ENCODE measurements around the gene STARD5. TPM values are rescaled to one million over a fixed set of nuclear protein-coding genes. Genes with fewer than 3 reads are reported as not detected.

Gene STARD5
- total and polyA plus RNA-seq, 2 donors (not counting 1 experiment from before 2014, with no cell fraction given), result 15.7 to 19.9 TPM

DNA sequence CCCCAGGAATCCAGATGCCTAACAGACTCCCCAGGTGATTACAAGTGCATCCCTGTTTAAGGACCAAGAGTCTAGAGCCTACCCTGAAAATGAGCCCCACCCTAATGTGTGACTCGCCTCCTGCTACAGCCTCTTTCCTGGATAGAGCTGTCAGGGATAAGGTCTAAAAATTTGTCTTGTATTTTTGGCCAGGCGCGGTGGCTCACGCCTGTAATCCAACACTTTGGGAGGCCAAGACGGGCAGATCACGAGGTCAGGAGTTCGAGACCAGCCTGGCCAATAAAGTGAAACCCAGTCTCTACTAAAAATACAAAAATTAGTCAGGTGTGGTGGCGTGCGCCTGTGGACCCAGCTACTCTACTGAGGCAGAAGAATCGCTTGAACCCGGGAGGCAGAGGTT is 38.8 kb upstream of the STARD5 start:
- Mint-ChIP-seq H3K27ac (no peak overlapping the region), H3K4me3 (no peak overlapping the region), H3K27me3 (peaks cover 8% of the 10 kb centered on the region), H3K4me1 (no peaks in the 10 kb centered on the region), H3K9me3 (ENCODE audit: insufficient read depth) (no peaks in the 10 kb centered on the region)
- ATAC-seq (ENCODE audit: low read depth) (no peak), DNase-seq (no peak)
- Histone ChIP-seq H3K9ac (ENCODE audit: low read length) (no peak overlapping the region), H3K4me2 (replicated peaks; ENCODE audit: low read depth, low read length, poor library complexity, severe bottlenecking) (no peak overlapping the region), H3K4me1 (ENCODE audit: control insufficient read depth in 2 of 2, insufficient read depth in 2 of 2, low read length in 2 of 2) (no peaks in the 10 kb centered on the region), H3K4me3 (ENCODE audit: control extremely low read depth in 1 of 5, extremely low read depth in 1 of 5, insufficient read depth in 1 of 5, low read depth in 2 of 5, low read length in 4 of 5) (no peak overlapping the region), H3K27me3 (replicated peaks in 1 of 4; ENCODE audit: control extremely low read depth in 1 of 4, control insufficient read depth in 3 of 4, insufficient read depth in 4 of 4, low read length in 3 of 4) (no peaks in the 10 kb centered on the region), H3K36me3 (replicated peaks in 1 of 2; ENCODE audit: control extremely low read depth in 1 of 2, control insufficient read depth in 1 of 2, extremely low read depth in 1 of 2, insufficient read depth in 2 of 2, low read length in 1 of 2) (no peaks in the 10 kb centered on the region), H2AFZ (ENCODE audit: insufficient read depth, low read depth, low read length, poor library complexity, severe bottlenecking) (no peak overlapping the region), H3K9me3 (ENCODE audit: control extremely low read depth in 1 of 3, control insufficient read depth in 2 of 3, insufficient read depth in 1 of 3, low read length in 2 of 3) (no peaks in the 10 kb centered on the region), H3K27ac (ENCODE audit: low read length in 2 of 2) (no peak overlapping the region), H3K79me2 (ENCODE audit: control insufficient read depth, insufficient read depth, low read length) (no peaks in the 10 kb centered on the region), H4K20me1 (ENCODE audit: control insufficient read depth, insufficient read depth, low read length, poor library complexity, severe bottlenecking) (no peaks in the 10 kb centered on the region)
- POLR2A ChIA-PET, result no interaction called here
- CTCF ChIA-PET, result no interaction called here
- TF ChIP-seq, protein P1, sequence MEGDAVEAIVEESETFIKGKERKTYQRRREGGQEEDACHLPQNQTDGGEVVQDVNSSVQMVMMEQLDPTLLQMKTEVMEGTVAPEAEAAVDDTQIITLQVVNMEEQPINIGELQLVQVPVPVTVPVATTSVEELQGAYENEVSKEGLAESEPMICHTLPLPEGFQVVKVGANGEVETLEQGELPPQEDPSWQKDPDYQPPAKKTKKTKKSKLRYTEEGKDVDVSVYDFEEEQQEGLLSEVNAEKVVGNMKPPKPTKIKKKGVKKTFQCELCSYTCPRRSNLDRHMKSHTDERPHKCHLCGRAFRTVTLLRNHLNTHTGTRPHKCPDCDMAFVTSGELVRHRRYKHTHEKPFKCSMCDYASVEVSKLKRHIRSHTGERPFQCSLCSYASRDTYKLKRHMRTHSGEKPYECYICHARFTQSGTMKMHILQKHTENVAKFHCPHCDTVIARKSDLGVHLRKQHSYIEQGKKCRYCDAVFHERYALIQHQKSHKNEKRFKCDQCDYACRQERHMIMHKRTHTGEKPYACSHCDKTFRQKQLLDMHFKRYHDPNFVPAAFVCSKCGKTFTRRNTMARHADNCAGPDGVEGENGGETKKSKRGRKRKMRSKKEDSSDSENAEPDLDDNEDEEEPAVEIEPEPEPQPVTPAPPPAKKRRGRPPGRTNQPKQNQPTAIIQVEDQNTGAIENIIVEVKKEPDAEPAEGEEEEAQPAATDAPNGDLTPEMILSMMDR (IDR thresholded peaks at IDR 0.05), result no peak
- TF ChIP-seq EZH2 (IDR thresholded peaks at IDR 0.05; ENCODE audit: borderline replicate concordance, insufficient read depth, low read depth, low read length, poor library complexity, severe bottlenecking), result no peak
- 87% methylated on average over 11 of the region's 11 CpGs for WGBS (ENCODE audit: insufficient coverage)
- intact Hi-C loops (cut with micrococcal nuclease), result no loop called here

DNA sequence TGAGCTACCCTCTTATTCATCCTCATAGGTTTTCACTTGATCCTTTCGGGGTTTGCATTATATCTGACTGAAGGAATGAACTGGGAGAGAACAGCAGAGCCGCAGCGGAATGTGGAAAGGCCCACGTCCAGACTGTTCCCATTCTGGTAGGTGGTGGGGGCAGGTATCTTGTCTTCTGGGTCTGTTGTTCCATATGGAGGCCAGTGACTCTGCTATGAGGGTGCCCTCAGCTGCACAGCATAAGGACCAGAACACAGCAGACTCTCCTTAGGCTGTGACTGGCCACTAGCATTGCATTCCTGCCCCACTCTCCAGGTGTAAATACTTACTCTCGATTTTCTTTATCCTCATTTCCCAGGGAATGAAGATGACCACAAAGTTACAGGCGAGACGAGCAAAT is 38.0 kb upstream of the STARD5 start:
- POLR2A ChIA-PET, result no interaction called here
- CTCF ChIA-PET, result no interaction called here
- Histone ChIP-seq H3K36me3 (replicated peaks in 1 of 2; ENCODE audit: control extremely low read depth in 1 of 2, control insufficient read depth in 1 of 2, extremely low read depth in 1 of 2, insufficient read depth in 2 of 2, low read length in 1 of 2) (no peaks in the 10 kb centered on the region), H3K27me3 (replicated peaks in 1 of 4; ENCODE audit: control extremely low read depth in 1 of 4, control insufficient read depth in 3 of 4, insufficient read depth in 4 of 4, low read length in 3 of 4) (no peaks in the 10 kb centered on the region), H2AFZ (ENCODE audit: insufficient read depth, low read depth, low read length, poor library complexity, severe bottlenecking) (no peak overlapping the region), H3K4me3 (ENCODE audit: control extremely low read depth in 1 of 5, extremely low read depth in 1 of 5, insufficient read depth in 1 of 5, low read depth in 2 of 5, low read length in 4 of 5) (no peak overlapping the region), H4K20me1 (ENCODE audit: control insufficient read depth, insufficient read depth, low read length, poor library complexity, severe bottlenecking) (no peaks in the 10 kb centered on the region), H3K4me2 (replicated peaks; ENCODE audit: low read depth, low read length, poor library complexity, severe bottlenecking) (no peak overlapping the region), H3K4me1 (ENCODE audit: control insufficient read depth in 2 of 2, insufficient read depth in 2 of 2, low read length in 2 of 2) (no peaks in the 10 kb centered on the region), H3K9me3 (ENCODE audit: control extremely low read depth in 1 of 3, control insufficient read depth in 2 of 3, insufficient read depth in 1 of 3, low read length in 2 of 3) (no peaks in the 10 kb centered on the region), H3K9ac (ENCODE audit: low read length) (no peak overlapping the region), H3K27ac (ENCODE audit: low read length in 2 of 2) (no peak overlapping the region), H3K79me2 (ENCODE audit: control insufficient read depth, insufficient read depth, low read length) (no peaks in the 10 kb centered on the region)
- no peak overlapping the region for H3K4me3 Mint-ChIP-seq
- intact Hi-C loops (cut with micrococcal nuclease), result no loop called here
- TF ChIP-seq, protein P1 (IDR thresholded peaks at IDR 0.05), result no peak
- TF ChIP-seq EZH2 (IDR thresholded peaks at IDR 0.05; ENCODE audit: borderline replicate concordance, insufficient read depth, low read depth, low read length, poor library complexity, severe bottlenecking), result no peak
- 96% methylated on average over 3 of the region's 7 CpGs for WGBS (ENCODE audit: insufficient coverage)
- no peaks in the 10 kb centered on the region for H3K4me1 Mint-ChIP-seq
- peaks cover 8% of the 10 kb centered on the region for H3K27me3 Mint-ChIP-seq
- no peaks in the 10 kb centered on the region for H3K9me3 Mint-ChIP-seq (ENCODE audit: insufficient read depth)
- ATAC-seq (ENCODE audit: low read depth) (no peak), DNase-seq (no peak)
- no peak overlapping the region for H3K27ac Mint-ChIP-seq

Data from B cell (primary cell).